Measurements from ENCODE around the gene KRTCAP3.

Gene KRTCAP3

DNA sequence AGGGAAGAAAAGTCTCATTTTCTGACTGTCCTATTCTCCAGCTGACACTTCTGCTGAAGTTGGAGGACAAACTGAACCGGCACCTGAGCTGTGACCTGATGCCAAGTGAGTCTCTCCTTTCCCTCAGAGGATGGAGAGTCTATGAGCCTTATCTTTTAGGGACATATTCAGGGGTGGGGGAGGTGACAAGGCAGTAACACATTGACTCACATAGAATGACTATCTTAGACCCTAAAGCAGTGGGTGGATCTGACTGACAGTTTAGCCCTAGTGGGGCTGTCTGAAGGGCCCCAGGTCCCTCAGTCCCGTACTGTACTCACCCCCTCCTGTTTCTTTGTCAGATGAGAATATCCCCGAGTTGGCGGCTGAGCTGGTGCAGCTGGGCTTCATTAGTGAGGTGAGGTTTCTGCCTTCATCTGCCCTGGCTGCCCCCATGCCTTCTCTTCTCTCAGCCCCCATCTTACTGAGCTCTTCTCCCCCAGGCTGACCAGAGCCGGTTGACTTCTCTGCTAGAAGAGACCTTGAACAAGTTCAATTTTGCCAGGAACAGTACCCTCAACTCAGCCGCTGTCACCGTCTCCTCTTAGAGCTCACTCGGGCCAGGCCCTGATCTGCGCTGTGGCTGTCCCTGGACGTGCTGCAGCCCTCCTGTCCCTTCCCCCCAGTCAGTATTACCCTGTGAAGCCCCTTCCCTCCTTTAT lies 805 bp upstream of the KRTCAP3 start:
- no peak for DNase-seq

- peak; percentile 45 for DNase-seq
These were observed 720 bp downstream of the KRTCAP3 start for GRCh38 chr2:27442920-27443282.

- no peak for DNase-seq
These were observed 3.0 kb downstream of the KRTCAP3 start for GRCh38 chr2:27445155-27445554.

DNA sequence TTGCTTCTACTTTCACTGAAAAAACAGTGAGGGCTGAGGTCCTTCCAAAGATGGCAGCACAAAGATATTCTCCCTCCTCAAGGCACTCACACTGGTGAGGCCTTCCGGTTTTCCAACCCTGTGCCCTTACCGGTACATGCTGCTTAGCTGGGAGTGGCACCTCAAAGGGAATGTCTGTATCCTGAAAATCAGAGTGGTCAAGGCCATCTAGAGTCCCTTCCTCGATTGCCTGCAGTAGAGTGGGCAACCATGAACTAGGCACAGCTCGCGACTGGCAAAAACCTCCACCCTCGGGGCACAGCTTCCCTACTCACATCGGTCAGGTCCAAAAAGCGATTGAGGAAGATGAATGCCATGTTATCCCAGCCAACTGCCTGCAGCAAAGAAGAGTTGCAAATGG lies 3.4 kb downstream of the KRTCAP3 start:
- DNase-seq: no peak

GRCh38 chr2:27446057-27446456 lies 3.9 kb downstream of the KRTCAP3 start:
- DNase-seq: peak; percentile 64

DNA sequence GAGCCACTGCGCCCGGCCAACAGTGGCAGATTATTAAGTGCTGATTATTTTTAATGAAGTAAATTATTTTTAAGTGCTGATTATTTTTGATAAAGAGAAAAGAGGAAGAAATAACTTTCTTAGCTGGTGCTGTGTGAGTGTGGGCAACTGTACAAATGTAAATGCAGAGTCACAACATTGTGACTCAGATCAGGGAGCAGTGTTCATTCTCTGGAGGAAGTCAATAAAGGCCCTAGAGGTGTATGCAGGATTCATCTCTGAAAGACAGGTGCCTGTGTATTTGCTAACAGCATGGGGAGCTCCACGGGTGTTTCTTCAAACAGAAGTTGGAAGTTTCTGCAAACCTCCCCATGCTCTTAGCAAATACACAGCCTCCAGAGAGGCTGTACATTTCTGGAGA lies 6.2 kb downstream of the KRTCAP3 start:
- DNase-seq: no peak

DNA sequence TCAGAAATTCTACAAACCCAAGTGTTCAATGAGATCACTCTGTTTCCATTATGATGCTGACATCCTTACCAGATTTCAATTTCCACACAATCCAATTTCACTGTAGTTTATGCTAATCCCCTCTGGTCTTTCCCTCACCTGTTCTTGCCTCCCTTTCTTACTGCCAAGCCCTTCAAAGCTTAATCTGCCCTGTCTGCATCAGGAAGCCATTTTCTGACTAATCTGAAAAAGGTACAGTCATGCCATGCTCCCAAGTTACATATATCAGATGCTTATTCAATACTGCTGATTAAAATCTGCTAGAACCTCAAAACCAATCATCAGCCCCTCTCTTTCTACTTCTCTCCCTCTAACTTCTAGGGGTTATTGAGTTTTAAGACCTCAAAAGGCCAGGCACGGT lies 8.9 kb downstream of the KRTCAP3 start:
- DNase-seq: no peak

- DNase-seq: no peak
These were observed 11.8 kb downstream of the KRTCAP3 start for GRCh38 chr2:27453968-27454367.

GRCh38 chr2:27461118-27461517 lies 18.9 kb downstream of the KRTCAP3 start:
- DNase-seq: no peak

DNA sequence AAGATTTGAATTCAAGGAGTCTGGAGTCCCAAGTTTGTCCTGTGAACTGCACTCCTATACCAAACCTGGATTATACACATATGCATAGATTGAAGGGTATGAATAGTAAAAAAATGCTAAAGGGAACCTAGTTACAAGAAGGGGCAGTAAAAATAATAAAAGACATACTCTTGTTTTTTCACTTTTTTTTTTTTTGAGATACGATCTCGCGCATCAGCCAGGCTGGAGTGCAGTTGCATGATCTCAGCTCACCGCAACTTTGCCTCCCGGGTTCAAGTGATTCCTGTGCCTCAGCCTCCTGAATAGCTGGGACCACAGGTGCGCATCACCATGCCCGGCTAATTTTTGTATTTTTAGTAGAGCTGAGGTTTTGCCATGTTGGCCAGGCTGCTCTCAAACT lies 22.3 kb downstream of the KRTCAP3 start:
- no peak for DNase-seq

GRCh38 chr2:27471961-27472360 lies 29.8 kb downstream of the KRTCAP3 start:
- peak; percentile 9 for DNase-seq

GRCh38 chr2:27485496-27485895 lies 43.3 kb downstream of the KRTCAP3 start:
- no peak for DNase-seq

- peak; percentile 81 for DNase-seq
These were observed 46.9 kb downstream of the KRTCAP3 start for GRCh38 chr2:27489118-27489497.

DNA sequence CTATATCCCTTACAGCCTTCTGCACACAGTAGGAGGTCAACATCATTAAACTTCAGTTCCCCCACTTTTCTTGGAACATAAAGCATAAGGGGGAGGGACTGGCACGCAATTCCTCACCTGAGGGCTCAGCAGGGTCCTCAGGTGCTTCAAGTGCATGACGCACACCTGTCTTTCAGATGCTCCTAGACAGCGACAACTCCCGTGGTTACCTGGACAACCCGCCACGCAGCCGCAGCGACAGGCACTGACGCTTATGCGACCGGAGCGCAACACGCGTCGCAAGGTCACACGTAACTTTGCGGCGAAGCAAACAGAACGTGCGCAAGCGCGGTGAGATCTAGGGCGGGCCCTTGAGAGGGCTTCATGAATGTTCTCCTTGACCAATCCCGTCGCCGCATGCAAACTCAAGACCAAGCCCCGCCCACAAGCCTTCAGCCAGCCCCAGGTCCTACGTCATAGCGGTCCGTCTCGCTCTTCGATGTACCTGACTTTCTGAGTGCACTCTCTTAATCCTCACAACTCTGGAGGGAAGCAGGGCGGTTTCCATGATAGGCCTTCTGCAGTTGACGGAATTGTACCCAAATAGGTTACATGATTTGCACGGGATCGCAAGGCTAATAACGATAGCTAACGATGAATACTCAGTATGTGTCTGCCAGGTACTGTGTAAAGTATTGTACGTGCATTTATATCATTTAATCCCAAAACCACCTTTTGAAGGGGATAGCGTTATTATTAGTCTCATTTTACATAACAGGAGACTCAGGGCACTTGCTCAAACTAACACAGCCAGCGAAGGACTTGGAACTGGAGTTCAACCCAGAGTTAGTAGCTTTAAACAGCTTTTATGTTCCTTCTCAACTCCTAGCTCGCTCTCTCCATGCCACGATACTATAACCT lies 47.6 kb downstream of the KRTCAP3 start, which contains the start of gene IFT172:
TSS of gene IFT172 (minus strand) at position 246 of the 900 bp plus-strand sequence. CDS start at position 156, 90 bp downstream.
- DNase-seq: peak; percentile 99

DNA sequence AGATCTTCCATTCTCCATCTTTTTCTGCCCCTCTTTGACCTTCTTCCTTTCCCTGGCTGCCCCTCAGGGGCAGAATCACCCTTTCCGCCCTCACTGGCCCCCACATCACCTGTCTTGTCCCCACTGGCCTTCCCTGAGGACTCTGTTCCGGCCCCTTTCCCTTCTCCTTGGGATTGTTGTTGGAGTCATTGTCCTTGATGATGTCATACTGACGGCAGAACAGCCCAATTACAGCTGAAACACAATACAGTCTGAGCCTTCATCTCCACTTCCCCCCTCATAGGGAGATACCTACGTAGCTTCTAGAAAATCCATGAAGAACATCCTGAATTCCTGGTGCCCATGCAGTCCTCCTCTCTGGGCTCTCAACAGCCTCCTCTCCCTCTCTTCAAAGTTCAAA lies 50.4 kb downstream of the KRTCAP3 start:
- no peak for DNase-seq

GRCh38 chr2:27493948-27494283 lies 51.7 kb downstream of the KRTCAP3 start:
- DNase-seq: no peak

Data from DMS53 (cell line).